ENCODE measurements around the gene TMEM255B. TPM values are rescaled to one million over a fixed set of nuclear protein-coding genes. Genes with fewer than 3 reads are reported as not detected.
"Not testable (repeated sequence)": the region's sequence is repeated elsewhere in the genome, so short reads cannot be mapped to it uniquely, and the experiment has no call there.

The TMEM255B gene
- polyA plus RNA-seq, 2 donors, result 3.1 to 6.8 TPM

DNA sequence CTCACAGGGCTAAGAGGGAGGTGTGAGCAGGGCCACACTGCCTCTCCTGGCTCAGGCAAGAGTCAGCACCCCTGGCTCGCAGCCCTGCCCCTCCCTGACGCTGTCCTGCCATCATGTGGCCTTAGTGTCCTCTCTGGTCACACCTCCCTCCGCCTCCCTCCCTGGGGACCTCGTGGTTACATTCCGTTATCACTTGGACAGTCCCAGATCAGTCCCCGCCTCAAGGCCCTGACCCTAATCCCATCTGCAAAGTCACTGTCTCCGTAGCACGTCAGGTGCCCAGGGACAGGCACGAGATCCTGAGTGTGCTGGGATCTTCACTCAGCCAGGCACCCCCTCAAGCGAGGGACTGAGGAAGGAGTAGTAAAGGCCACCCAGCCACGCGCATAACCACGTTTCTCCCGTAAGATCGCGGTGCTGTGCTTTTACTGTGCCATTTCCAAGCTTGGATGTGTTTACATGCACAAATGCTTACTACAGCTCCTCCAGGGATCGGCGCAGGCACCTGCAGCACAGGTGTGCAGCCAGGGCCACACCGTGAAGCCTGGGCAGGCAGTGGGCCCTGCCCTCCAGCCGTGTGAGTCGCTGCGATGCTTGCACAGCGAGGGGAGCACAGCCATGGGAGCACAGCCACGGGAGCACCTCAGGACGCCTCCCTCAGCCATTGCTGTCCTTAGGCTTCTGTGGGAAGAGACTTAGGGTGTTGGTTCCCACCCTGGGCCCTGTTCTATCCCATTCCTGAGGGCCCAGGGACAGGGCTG is 10.7 kb upstream of the TMEM255B start:
- Histone ChIP-seq H3K36me3 (ENCODE audit: control insufficient read depth in 2 of 2, insufficient read depth in 2 of 2, low read length in 1 of 2) (no peaks in the 10 kb centered on the region), H3K27ac (ENCODE audit: low read depth in 2 of 2, low read length in 1 of 2) (no peak overlapping the region), H3K4me3 (ENCODE audit: low read depth in 1 of 2, low read length in 2 of 2) (no peak overlapping the region), H3K9me3 (ENCODE audit: control insufficient read depth in 2 of 2, insufficient read depth in 1 of 2, low read depth in 1 of 2, low read length in 1 of 2) (peaks cover 0 to 6% of the 10 kb centered on the region in 2 donors), H3K27me3 (ENCODE audit: control insufficient read depth in 1 of 2, insufficient read depth in 2 of 2, low read length in 2 of 2) (no peaks in the 10 kb centered on the region), H3K4me1 (ENCODE audit: control insufficient read depth in 2 of 2, insufficient read depth in 2 of 2, low read length in 1 of 2) (no peaks in the 10 kb centered on the region)
- 75 to 76% methylated on average over 25 of the region's 25 CpGs for WGBS, 2 donors

- 91 to 92% methylated on average over 22 of the region's 22 CpGs for WGBS, 2 donors
- no peaks in the 10 kb centered on the region for H3K4me1 ChIP-seq (ENCODE audit: control insufficient read depth in 2 of 2, insufficient read depth in 2 of 2, low read length in 1 of 2)
- peaks cover 0 to 6% of the 10 kb centered on the region in 2 donors for H3K9me3 ChIP-seq (ENCODE audit: control insufficient read depth in 2 of 2, insufficient read depth in 1 of 2, low read depth in 1 of 2, low read length in 1 of 2)
- H3K27me3 ChIP-seq (ENCODE audit: control insufficient read depth in 1 of 2, insufficient read depth in 2 of 2, low read length in 2 of 2), result no peaks in the 10 kb centered on the region
- no peak overlapping the region for H3K4me3 ChIP-seq (ENCODE audit: low read depth in 1 of 2, low read length in 2 of 2)
- H3K36me3 ChIP-seq (ENCODE audit: control insufficient read depth in 2 of 2, insufficient read depth in 2 of 2, low read length in 1 of 2), result no peaks in the 10 kb centered on the region
- no peak overlapping the region for H3K27ac ChIP-seq (ENCODE audit: low read depth in 2 of 2, low read length in 1 of 2)
Observed at GRCh38 chr13:113748862-113749451, 10.1 kb upstream of the TMEM255B start.

GRCh38 chr13:113749507-113749906 is 9.5 kb upstream of the TMEM255B start:
- H3K36me3 ChIP-seq (ENCODE audit: control insufficient read depth in 2 of 2, insufficient read depth in 2 of 2, low read length in 1 of 2), result no peaks in the 10 kb centered on the region
- H3K27me3 ChIP-seq (ENCODE audit: control insufficient read depth in 1 of 2, insufficient read depth in 2 of 2, low read length in 2 of 2), result no peaks in the 10 kb centered on the region
- peaks cover 0 to 6% of the 10 kb centered on the region in 2 donors for H3K9me3 ChIP-seq (ENCODE audit: control insufficient read depth in 2 of 2, insufficient read depth in 1 of 2, low read depth in 1 of 2, low read length in 1 of 2)
- H3K4me3 ChIP-seq (ENCODE audit: low read depth in 1 of 2, low read length in 2 of 2), result no peak overlapping the region
- H3K27ac ChIP-seq (ENCODE audit: low read depth in 2 of 2, low read length in 1 of 2), result no peak overlapping the region
- no peaks in the 10 kb centered on the region for H3K4me1 ChIP-seq (ENCODE audit: control insufficient read depth in 2 of 2, insufficient read depth in 2 of 2, low read length in 1 of 2)
- WGBS, 2 donors, result 84% methylated on average over 13 of the region's 13 CpGs

GRCh38 chr13:113749967-113750366 is 9.1 kb upstream of the TMEM255B start:
- Histone ChIP-seq H3K27me3 (ENCODE audit: control insufficient read depth in 1 of 2, insufficient read depth in 2 of 2, low read length in 2 of 2) (no peaks in the 10 kb centered on the region), H3K4me3 (ENCODE audit: low read depth in 1 of 2, low read length in 2 of 2) (no peak overlapping the region), H3K27ac (ENCODE audit: low read depth in 2 of 2, low read length in 1 of 2) (no peak overlapping the region), H3K36me3 (ENCODE audit: control insufficient read depth in 2 of 2, insufficient read depth in 2 of 2, low read length in 1 of 2) (no peaks in the 10 kb centered on the region), H3K4me1 (ENCODE audit: control insufficient read depth in 2 of 2, insufficient read depth in 2 of 2, low read length in 1 of 2) (no peaks in the 10 kb centered on the region), H3K9me3 (ENCODE audit: control insufficient read depth in 2 of 2, insufficient read depth in 1 of 2, low read depth in 1 of 2, low read length in 1 of 2) (peaks cover 0 to 6% of the 10 kb centered on the region in 2 donors)
- 86 to 87% methylated on average over 11 of the region's 11 CpGs for WGBS, 2 donors

GRCh38 chr13:113750554-113751399 is 8.2 kb upstream of the TMEM255B start:
- H3K27ac ChIP-seq (ENCODE audit: low read depth in 2 of 2, low read length in 1 of 2), result no peak overlapping the region
- no peaks in the 10 kb centered on the region for H3K27me3 ChIP-seq (ENCODE audit: control insufficient read depth in 1 of 2, insufficient read depth in 2 of 2, low read length in 2 of 2)
- no peaks in the 10 kb centered on the region for H3K36me3 ChIP-seq (ENCODE audit: control insufficient read depth in 2 of 2, insufficient read depth in 2 of 2, low read length in 1 of 2)
- 93 to 94% methylated on average over 23 of the region's 23 CpGs for WGBS, 2 donors
- peaks cover 0 to 6% of the 10 kb centered on the region in 2 donors for H3K9me3 ChIP-seq (ENCODE audit: control insufficient read depth in 2 of 2, insufficient read depth in 1 of 2, low read depth in 1 of 2, low read length in 1 of 2)
- H3K4me1 ChIP-seq (ENCODE audit: control insufficient read depth in 2 of 2, insufficient read depth in 2 of 2, low read length in 1 of 2), result no peaks in the 10 kb centered on the region
- no peak overlapping the region for H3K4me3 ChIP-seq (ENCODE audit: low read depth in 1 of 2, low read length in 2 of 2)

GRCh38 chr13:113751491-113751890 is 7.5 kb upstream of the TMEM255B start:
- no peaks in the 10 kb centered on the region for H3K36me3 ChIP-seq (ENCODE audit: control insufficient read depth in 2 of 2, insufficient read depth in 2 of 2, low read length in 1 of 2)
- H3K4me3 ChIP-seq (ENCODE audit: low read depth in 1 of 2, low read length in 2 of 2), result no peak overlapping the region
- no peaks in the 10 kb centered on the region for H3K27me3 ChIP-seq (ENCODE audit: control insufficient read depth in 1 of 2, insufficient read depth in 2 of 2, low read length in 2 of 2)
- H3K9me3 ChIP-seq (ENCODE audit: control insufficient read depth in 2 of 2, insufficient read depth in 1 of 2, low read depth in 1 of 2, low read length in 1 of 2), result peaks cover 0 to 8% of the 10 kb centered on the region in 2 donors
- H3K4me1 ChIP-seq (ENCODE audit: control insufficient read depth in 2 of 2, insufficient read depth in 2 of 2, low read length in 1 of 2), result peaks cover 0 to 3% of the 10 kb centered on the region in 2 donors
- H3K27ac ChIP-seq (ENCODE audit: low read depth in 2 of 2, low read length in 1 of 2), result no peak overlapping the region
- 95 to 96% methylated on average over 19 of the region's 19 CpGs for WGBS, 2 donors

DNA sequence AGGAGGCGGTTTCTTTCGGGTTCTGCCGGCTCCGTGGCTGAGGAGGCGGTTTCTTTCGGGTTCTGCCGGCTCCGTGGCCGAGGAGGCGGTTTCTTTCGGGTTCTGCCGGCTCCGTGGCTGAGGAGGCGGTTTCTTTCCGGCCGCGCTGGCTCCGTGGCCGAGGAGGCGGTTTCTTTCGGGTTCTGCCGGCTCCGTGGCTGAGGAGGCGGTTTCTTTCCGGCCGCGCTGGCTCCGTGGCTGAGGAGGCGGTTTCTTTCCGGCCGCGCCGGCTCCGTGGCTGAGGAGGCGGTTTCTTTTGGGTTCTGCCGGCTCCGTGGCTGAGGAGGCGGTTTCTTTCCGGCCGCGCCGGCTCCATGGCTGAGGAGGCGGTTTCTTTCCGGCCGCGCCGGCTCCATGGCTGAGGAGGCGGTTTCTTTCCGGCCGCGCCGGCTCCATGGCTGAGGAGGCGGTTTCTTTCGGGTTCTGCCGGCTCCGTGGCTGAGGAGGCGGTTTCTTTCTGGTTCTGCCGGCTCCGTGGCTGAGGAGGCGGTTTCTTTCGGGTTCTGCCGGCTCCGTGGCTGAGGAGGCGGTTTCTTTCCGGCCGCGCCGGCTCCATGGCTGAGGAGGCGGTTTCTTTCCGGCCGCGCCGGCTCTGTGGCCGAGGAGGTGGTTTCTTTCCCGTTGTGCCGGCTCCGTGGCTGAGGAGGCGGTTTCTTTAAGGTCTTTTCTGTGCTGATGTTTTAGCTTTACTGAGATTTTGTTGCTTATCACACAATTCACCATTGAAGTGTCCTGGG is 6.6 kb upstream of the TMEM255B start:
- not testable (repeated sequence) for H3K27me3 ChIP-seq (ENCODE audit: control insufficient read depth in 1 of 2, insufficient read depth in 2 of 2, low read length in 2 of 2); H3K4me1 ChIP-seq (ENCODE audit: control insufficient read depth in 2 of 2, insufficient read depth in 2 of 2, low read length in 1 of 2); H3K9me3 ChIP-seq (ENCODE audit: control insufficient read depth in 2 of 2, insufficient read depth in 1 of 2, low read depth in 1 of 2, low read length in 1 of 2); H3K27ac ChIP-seq (ENCODE audit: low read depth in 2 of 2, low read length in 1 of 2); H3K4me3 ChIP-seq (ENCODE audit: low read depth in 1 of 2, low read length in 2 of 2); H3K36me3 ChIP-seq (ENCODE audit: control insufficient read depth in 2 of 2, insufficient read depth in 2 of 2, low read length in 1 of 2)
- WGBS, 2 donors, result 96% methylated on average over 58 to 67 of the region's 78 CpGs

GRCh38 chr13:113753171-113753570 is 5.9 kb upstream of the TMEM255B start:
- Histone ChIP-seq H3K27ac (ENCODE audit: low read depth in 2 of 2, low read length in 1 of 2) (no peak overlapping the region), H3K4me1 (ENCODE audit: control insufficient read depth in 2 of 2, insufficient read depth in 2 of 2, low read length in 1 of 2) (peaks cover 0 to 3% of the 10 kb centered on the region in 2 donors), H3K4me3 (ENCODE audit: low read depth in 1 of 2, low read length in 2 of 2) (no peak overlapping the region), H3K36me3 (ENCODE audit: control insufficient read depth in 2 of 2, insufficient read depth in 2 of 2, low read length in 1 of 2) (no peaks in the 10 kb centered on the region), H3K27me3 (ENCODE audit: control insufficient read depth in 1 of 2, insufficient read depth in 2 of 2, low read length in 2 of 2) (no peaks in the 10 kb centered on the region), H3K9me3 (ENCODE audit: control insufficient read depth in 2 of 2, insufficient read depth in 1 of 2, low read depth in 1 of 2, low read length in 1 of 2) (peaks cover 0 to 8% of the 10 kb centered on the region in 2 donors)
- WGBS, 2 donors, result 78 to 82% methylated on average over 11 of the region's 11 CpGs

DNA sequence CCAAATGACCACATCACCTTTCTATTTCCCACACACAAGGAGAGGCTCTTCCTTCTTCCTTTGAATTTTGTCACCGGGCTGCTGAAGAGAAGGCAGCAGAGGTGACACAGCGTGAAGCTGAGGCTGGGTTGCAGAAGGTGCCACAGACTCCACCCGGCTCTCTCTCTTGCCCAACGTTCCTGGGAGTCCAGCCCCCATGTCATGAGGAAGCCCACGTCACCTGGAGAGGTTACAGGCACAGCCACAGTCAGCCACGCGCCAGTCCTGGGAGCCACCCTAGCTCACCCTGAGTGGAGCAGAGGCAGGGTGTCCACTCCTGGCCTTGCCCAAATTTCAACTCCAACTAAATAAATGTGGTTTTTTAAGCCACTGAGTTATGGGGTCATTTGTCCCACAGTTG is 4.8 kb upstream of the TMEM255B start:
- H3K4me3 ChIP-seq (ENCODE audit: low read depth in 1 of 2, low read length in 2 of 2), result no peak overlapping the region
- H3K27me3 ChIP-seq (ENCODE audit: control insufficient read depth in 1 of 2, insufficient read depth in 2 of 2, low read length in 2 of 2), result no peaks in the 10 kb centered on the region
- H3K4me1 ChIP-seq (ENCODE audit: control insufficient read depth in 2 of 2, insufficient read depth in 2 of 2, low read length in 1 of 2), result peaks cover 3 to 5% of the 10 kb centered on the region in 2 donors
- H3K36me3 ChIP-seq (ENCODE audit: control insufficient read depth in 2 of 2, insufficient read depth in 2 of 2, low read length in 1 of 2), result no peaks in the 10 kb centered on the region
- peaks cover 0 to 6% of the 10 kb centered on the region in 2 donors for H3K9me3 ChIP-seq (ENCODE audit: control insufficient read depth in 2 of 2, insufficient read depth in 1 of 2, low read depth in 1 of 2, low read length in 1 of 2)
- no peak overlapping the region for H3K27ac ChIP-seq (ENCODE audit: low read depth in 2 of 2, low read length in 1 of 2)
- WGBS, 2 donors, result 79 to 81% methylated on average over 7 of the region's 7 CpGs

All from esophagus (tissue), 2 donors.